ENCODE results near the gene MATN3.

Gene MATN3

GRCh38 chr2:20005067-20005627 is 7.3 kb downstream of the MATN3 start:
- no peak for DNase-seq (ENCODE audit: low spot score)

GRCh38 chr2:20001361-20001863 is 11.1 kb downstream of the MATN3 start:
- DNase-seq (ENCODE audit: low spot score): no peak

GRCh38 chr2:19993731-19994130 is 18.7 kb downstream of the MATN3 start:
- DNase-seq (ENCODE audit: low spot score): no peak

GRCh38 chr2:19991895-19992294 is 20.6 kb downstream of the MATN3 start:
- no peak for DNase-seq (ENCODE audit: low spot score)

- peak; percentile 29 for DNase-seq (ENCODE audit: low spot score)
Measured at GRCh38 chr2:19990416-19990728, 22.1 kb downstream of the MATN3 start.

- peak; percentile 82 for DNase-seq (ENCODE audit: low spot score)
Measured at GRCh38 chr2:19989667-19990415, 22.6 kb downstream of the MATN3 start, which contains the start of gene WDR35. Gene WDR35, minus strand, starts transcription at chr2:19990105. Its CDS starts 90 bp downstream, at chr2:19990015.

GRCh38 chr2:19989342-19989666 is 23.2 kb downstream of the MATN3 start:
- DNase-seq (ENCODE audit: low spot score): no peak

- no peak for DNase-seq (ENCODE audit: low spot score)
Measured at GRCh38 chr2:19988600-19988999, 23.9 kb downstream of the MATN3 start.

GRCh38 chr2:19987936-19988335 is 24.5 kb downstream of the MATN3 start:
- peak; percentile 40 for DNase-seq (ENCODE audit: low spot score)

- no peak for DNase-seq (ENCODE audit: low spot score)
Measured at GRCh38 chr2:19982268-19982667, 30.2 kb downstream of the MATN3 start.

- no peak for DNase-seq (ENCODE audit: low spot score)
Measured at GRCh38 chr2:19979932-19980331, 32.5 kb downstream of the MATN3 start.

- DNase-seq (ENCODE audit: low spot score): no peak
Measured at GRCh38 chr2:19973466-19973865, 39.0 kb downstream of the MATN3 start.

- DNase-seq (ENCODE audit: low spot score): no peak
Measured at GRCh38 chr2:19971691-19972090, 40.8 kb downstream of the MATN3 start.

GRCh38 chr2:19963386-19963785 is 49.1 kb downstream of the MATN3 start:
- DNase-seq (ENCODE audit: low spot score): no peak

GRCh38 chr2:19955544-19956422 is 56.7 kb downstream of the MATN3 start:
- DNase-seq (ENCODE audit: low spot score): peak; percentile 84

- no peak for DNase-seq (ENCODE audit: low spot score)
Measured at GRCh38 chr2:19949071-19949470, 63.4 kb downstream of the MATN3 start.

GRCh38 chr2:19947184-19947940 is 65.1 kb downstream of the MATN3 start:
- no peak for DNase-seq (ENCODE audit: low spot score)

- no peak for DNase-seq (ENCODE audit: low spot score)
Measured at GRCh38 chr2:19944205-19944845, 68.1 kb downstream of the MATN3 start.

- DNase-seq (ENCODE audit: low spot score): no peak
Measured at GRCh38 chr2:19943189-19943588, 69.3 kb downstream of the MATN3 start.

- no peak for DNase-seq (ENCODE audit: low spot score)
Measured at GRCh38 chr2:19942199-19942598, 70.3 kb downstream of the MATN3 start.

All from pons (tissue), 1 donor.